Measurements from ENCODE around the gene IGF2BP2.
"Not testable (repeated sequence)": the region's sequence is repeated elsewhere in the genome, so short reads cannot be mapped to it uniquely, and the experiment has no call there.

Gene IGF2BP2

GRCh38 chr3:185847506-185847905 lies 22.7 kb upstream of the IGF2BP2 start:
- no peaks in the 10 kb centered on the region for H3K4me1 ChIP-seq (ENCODE audit: control insufficient read depth in 1 of 2, insufficient read depth in 1 of 2, low read depth in 1 of 2, low read length in 1 of 2)
- no peak overlapping the region for H3K4me3 ChIP-seq (ENCODE audit: low read depth in 1 of 2, low read length in 1 of 2)
- no peaks in the 10 kb centered on the region for H3K9me3 ChIP-seq
- H3K27me3 ChIP-seq: peaks cover 8% of the 10 kb centered on the region
- H3K36me3 ChIP-seq: no peaks in the 10 kb centered on the region
- H3K27ac ChIP-seq: no peak overlapping the region
- TF ChIP-seq CTCF (IDR thresholded peaks at IDR 0.05): no peak

GRCh38 chr3:185846037-185846436 lies 21.2 kb upstream of the IGF2BP2 start:
- Histone ChIP-seq H3K4me3 (ENCODE audit: low read depth in 1 of 2, low read length in 1 of 2) (no peak overlapping the region), H3K36me3 (no peaks in the 10 kb centered on the region), H3K27me3 (peaks cover 8% of the 10 kb centered on the region), H3K9me3 (no peaks in the 10 kb centered on the region), H3K4me1 (ENCODE audit: control insufficient read depth in 1 of 2, insufficient read depth in 1 of 2, low read depth in 1 of 2, low read length in 1 of 2) (no peaks in the 10 kb centered on the region), H3K27ac (no peak overlapping the region)
- no peak for TF ChIP-seq CTCF (IDR thresholded peaks at IDR 0.05)

GRCh38 chr3:185844051-185844450 lies 19.2 kb upstream of the IGF2BP2 start:
- Histone ChIP-seq H3K4me3 (ENCODE audit: low read depth in 1 of 2, low read length in 1 of 2) (no peak overlapping the region), H3K36me3 (no peaks in the 10 kb centered on the region), H3K4me1 (ENCODE audit: control insufficient read depth in 1 of 2, insufficient read depth in 1 of 2, low read depth in 1 of 2, low read length in 1 of 2) (no peaks in the 10 kb centered on the region), H3K27ac (no peak overlapping the region), H3K9me3 (no peaks in the 10 kb centered on the region), H3K27me3 (peaks cover 8% of the 10 kb centered on the region)
- no peak for TF ChIP-seq CTCF (IDR thresholded peaks at IDR 0.05)

GRCh38 chr3:185843635-185844034 lies 18.8 kb upstream of the IGF2BP2 start:
- H3K4me1 ChIP-seq (ENCODE audit: control insufficient read depth in 1 of 2, insufficient read depth in 1 of 2, low read depth in 1 of 2, low read length in 1 of 2): no peaks in the 10 kb centered on the region
- TF ChIP-seq CTCF (IDR thresholded peaks at IDR 0.05): no peak

GRCh38 chr3:185843126-185843525 lies 18.3 kb upstream of the IGF2BP2 start:
- H3K4me1 ChIP-seq (ENCODE audit: control insufficient read depth in 1 of 2, insufficient read depth in 1 of 2, low read depth in 1 of 2, low read length in 1 of 2): no peaks in the 10 kb centered on the region
- peaks cover 8% of the 10 kb centered on the region for H3K27me3 ChIP-seq
- no peak for TF ChIP-seq CTCF (IDR thresholded peaks at IDR 0.05)
- H3K36me3 ChIP-seq: no peaks in the 10 kb centered on the region
- no peaks in the 10 kb centered on the region for H3K9me3 ChIP-seq
- no peak overlapping the region for H3K4me3 ChIP-seq (ENCODE audit: low read depth in 1 of 2, low read length in 1 of 2)
- H3K27ac ChIP-seq: no peak overlapping the region

More at GRCh38 chr3:185843635-185844034, 18.8 kb upstream of the IGF2BP2 start:
- no peak overlapping the region for H3K4me3 ChIP-seq (ENCODE audit: low read depth in 1 of 2, low read length in 1 of 2)
- no peak overlapping the region for H3K27ac ChIP-seq
- no peaks in the 10 kb centered on the region for H3K9me3 ChIP-seq
- peaks cover 8% of the 10 kb centered on the region for H3K27me3 ChIP-seq
- no peaks in the 10 kb centered on the region for H3K36me3 ChIP-seq

- no peak overlapping the region for H3K4me3 ChIP-seq (ENCODE audit: low read depth in 1 of 2, low read length in 1 of 2)
- no peaks in the 10 kb centered on the region for H3K4me1 ChIP-seq (ENCODE audit: control insufficient read depth in 1 of 2, insufficient read depth in 1 of 2, low read depth in 1 of 2, low read length in 1 of 2)
- H3K36me3 ChIP-seq: no peaks in the 10 kb centered on the region
- H3K27me3 ChIP-seq: peaks cover 8% of the 10 kb centered on the region
- no peak overlapping the region for H3K27ac ChIP-seq
- no peaks in the 10 kb centered on the region for H3K9me3 ChIP-seq
- no peak for TF ChIP-seq CTCF (IDR thresholded peaks at IDR 0.05)
These were observed 17.4 kb upstream of the IGF2BP2 start for GRCh38 chr3:185842241-185842640.

- not testable (repeated sequence) for H3K27me3 ChIP-seq; H3K27ac ChIP-seq; H3K9me3 ChIP-seq; H3K36me3 ChIP-seq; H3K4me3 ChIP-seq (ENCODE audit: low read depth in 1 of 2, low read length in 1 of 2); H3K4me1 ChIP-seq (ENCODE audit: control insufficient read depth in 1 of 2, insufficient read depth in 1 of 2, low read depth in 1 of 2, low read length in 1 of 2)
These were observed 13.7 kb upstream of the IGF2BP2 start for GRCh38 chr3:185838417-185838989.

All from neutrophil (primary cell).